Suprapubic skin (tissue), 4 donors: Measurements from ENCODE around the gene PRMT3. TPM values are rescaled to one million over a fixed set of nuclear protein-coding genes. Genes with fewer than 3 reads are reported as not detected.

ENCODE experiments used
- DNase-seq, 2 donors: peaks; one replicate each; pipeline ENCODE4 v3.0.0-alpha.2; 2019; ENCODE audit warnings: low spot score in 2 of 2
- H3K27ac ChIP-seq: fragments of 200-600 bp; sonication (generic); one replicate; pipeline ENCODE4 v1.5.1; 2019
- H3K27me3 ChIP-seq: fragments of 200-600 bp; sonication (generic); one replicate; pipeline ENCODE4 v1.5.1; 2019
- H3K36me3 ChIP-seq: fragments of 200-600 bp; sonication (generic); one replicate; pipeline ENCODE4 v1.5.1; 2019
- H3K4me1 ChIP-seq: fragments of 200-600 bp; sonication (generic); one replicate; pipeline ENCODE4 v1.5.1; 2019
- H3K4me3 ChIP-seq: fragments of 200-600 bp; sonication (generic); one replicate; pipeline ENCODE4 v1.5.1; 2019; ENCODE audit warnings: mild to moderate bottlenecking
- H3K9me3 ChIP-seq: fragments of 200-600 bp; sonication (generic); one replicate; pipeline ENCODE4 v1.5.1; 2019
- EP300 ChIP-seq: sonication (generic); formaldehyde crosslinking; IDR thresholded peaks from one replicate; pipeline ENCODE4 v1.6.1; 2017; ENCODE audit warnings: antibody characterized with exemption
- POLR2A ChIP-seq, 2 donors: fragments of 450-650 bp; IDR thresholded peaks; one replicate each; pipeline ENCODE4 v1.6.1; 2017; ENCODE audit warnings: antibody characterized with exemption in 2 of 2, mild to moderate bottlenecking in 2 of 2, moderate library complexity in 2 of 2
- POLR2AphosphoS5 ChIP-seq, 3 donors: sonication (generic); formaldehyde crosslinking; IDR thresholded peaks; one replicate each; pipeline ENCODE4 v1.6.1; 2017; ENCODE audit warnings: antibody characterized with exemption in 3 of 3
- WGBS: methylation state at CpG from one replicate; pipeline ENCODE4 v1.1.5; 2018; 5-methylcytosine and 5-hydroxymethylcytosine counted together
- total RNA-seq, 4 donors: library from RNA; depleted of rRNA; stranded (reverse); fragments of >200 nt; gene quantifications; one replicate each; pipeline ENCODE4 v1.1.0, GENCODE V29; 2016
- TF ChIP-seq, protein P1 (sequence below), 2 donors: fragments of 200-600 bp in 1 of 2; fragments of 450-650 bp in 1 of 2; sonication (generic) in 1 of 2; IDR thresholded peaks; one replicate each; pipeline ENCODE4 v1.5.1; 2016 to 2019; ENCODE audit warnings: antibody characterized with exemption in 2 of 2, mild to moderate bottlenecking in 1 of 2, moderate library complexity in 1 of 2

Gene PRMT3
- total RNA-seq, 4 donors from 2014 or later: 13.3 to 19.7 (median 15.5) TPM

DNA sequence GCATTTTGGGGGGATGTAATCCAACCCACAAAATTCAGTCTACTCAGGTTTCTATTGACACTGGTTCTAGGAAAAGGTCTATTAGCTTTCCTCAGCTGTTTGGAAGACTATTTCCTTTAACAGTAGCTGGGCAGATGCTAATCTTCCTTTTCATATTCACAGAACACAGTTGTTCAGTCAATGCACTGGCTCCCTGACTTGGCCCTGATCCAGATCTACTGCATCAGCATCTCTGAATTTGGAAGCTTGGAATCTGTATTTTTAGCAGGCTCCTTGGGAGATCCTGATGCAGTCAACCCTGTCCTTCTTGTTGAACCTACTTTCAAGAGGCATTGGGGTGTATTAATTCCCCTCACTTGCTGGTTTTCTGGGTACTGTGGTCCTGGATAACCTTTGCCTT is 17.7 kb upstream of the PRMT3 start:
- DNase-seq: no peak
- TF ChIP-seq, protein P1, sequence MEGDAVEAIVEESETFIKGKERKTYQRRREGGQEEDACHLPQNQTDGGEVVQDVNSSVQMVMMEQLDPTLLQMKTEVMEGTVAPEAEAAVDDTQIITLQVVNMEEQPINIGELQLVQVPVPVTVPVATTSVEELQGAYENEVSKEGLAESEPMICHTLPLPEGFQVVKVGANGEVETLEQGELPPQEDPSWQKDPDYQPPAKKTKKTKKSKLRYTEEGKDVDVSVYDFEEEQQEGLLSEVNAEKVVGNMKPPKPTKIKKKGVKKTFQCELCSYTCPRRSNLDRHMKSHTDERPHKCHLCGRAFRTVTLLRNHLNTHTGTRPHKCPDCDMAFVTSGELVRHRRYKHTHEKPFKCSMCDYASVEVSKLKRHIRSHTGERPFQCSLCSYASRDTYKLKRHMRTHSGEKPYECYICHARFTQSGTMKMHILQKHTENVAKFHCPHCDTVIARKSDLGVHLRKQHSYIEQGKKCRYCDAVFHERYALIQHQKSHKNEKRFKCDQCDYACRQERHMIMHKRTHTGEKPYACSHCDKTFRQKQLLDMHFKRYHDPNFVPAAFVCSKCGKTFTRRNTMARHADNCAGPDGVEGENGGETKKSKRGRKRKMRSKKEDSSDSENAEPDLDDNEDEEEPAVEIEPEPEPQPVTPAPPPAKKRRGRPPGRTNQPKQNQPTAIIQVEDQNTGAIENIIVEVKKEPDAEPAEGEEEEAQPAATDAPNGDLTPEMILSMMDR (IDR thresholded peaks at IDR 0.05): no peak
- TF ChIP-seq POLR2AphosphoS5 (IDR thresholded peaks at IDR 0.05) (no peak), EP300 (no peak), POLR2A (IDR thresholded peaks at IDR 0.05) (no peak)
- no peak overlapping the region for H3K4me3 ChIP-seq
- H3K27me3 ChIP-seq: no peaks in the 10 kb centered on the region
- peaks cover 33% of the 10 kb centered on the region for H3K4me1 ChIP-seq
- no peaks in the 10 kb centered on the region for H3K9me3 ChIP-seq
- H3K27ac ChIP-seq: no peak overlapping the region
- H3K36me3 ChIP-seq: no peaks in the 10 kb centered on the region

- Histone ChIP-seq H3K4me3 (no peak overlapping the region), H3K27ac (no peak overlapping the region), H3K36me3 (peaks cover 12% of the 10 kb centered on the region), H3K4me1 (peaks cover 14% of the 10 kb centered on the region), H3K9me3 (no peaks in the 10 kb centered on the region), H3K27me3 (no peaks in the 10 kb centered on the region)
- no peak for DNase-seq
- no peak for TF ChIP-seq POLR2AphosphoS5 (IDR thresholded peaks at IDR 0.05)
- TF ChIP-seq, protein P1 (IDR thresholded peaks at IDR 0.05): no peak
- TF ChIP-seq POLR2A (IDR thresholded peaks at IDR 0.05): no peak
- no peak for TF ChIP-seq EP300
- 66% methylated on average over 5 of the region's 5 CpGs for WGBS
Measured at GRCh38 chr11:20372081-20372626, 15.4 kb upstream of the PRMT3 start.

DNA sequence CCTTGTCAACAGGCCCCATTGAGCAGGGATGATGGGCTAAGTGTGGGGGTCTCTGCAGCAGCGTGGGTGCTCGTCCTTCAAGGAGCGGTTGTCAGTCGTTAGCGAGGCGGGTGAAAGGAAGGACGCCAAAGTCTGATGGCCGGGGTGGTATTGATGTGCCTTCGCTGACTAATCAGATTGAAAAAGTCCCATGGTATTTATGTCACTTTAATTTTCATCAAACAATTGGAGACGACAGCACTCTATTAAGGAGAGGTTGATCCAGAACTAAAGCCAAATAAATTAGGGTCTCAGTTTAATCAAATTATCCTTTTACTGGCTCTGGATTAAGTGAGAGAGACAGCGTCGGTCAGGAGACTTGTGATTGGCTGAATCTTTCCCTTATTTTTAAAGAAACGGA is 14.4 kb upstream of the PRMT3 start:
- Histone ChIP-seq H3K27ac (no peak overlapping the region), H3K4me3 (no peak overlapping the region), H3K9me3 (no peaks in the 10 kb centered on the region), H3K4me1 (peaks cover 5% of the 10 kb centered on the region), H3K36me3 (peaks cover 21% of the 10 kb centered on the region), H3K27me3 (no peaks in the 10 kb centered on the region)
- no peak for DNase-seq
- TF ChIP-seq, protein P1 (IDR thresholded peaks at IDR 0.05): no peak
- TF ChIP-seq POLR2AphosphoS5 (IDR thresholded peaks at IDR 0.05) (no peak), POLR2A (IDR thresholded peaks at IDR 0.05) (no peak), EP300 (no peak)
- WGBS: 91% methylated on average over 13 of the region's 13 CpGs

- DNase-seq: no peak
- no peak overlapping the region for H3K27ac ChIP-seq
- TF ChIP-seq EP300: no peak
- no peak for TF ChIP-seq POLR2AphosphoS5 (IDR thresholded peaks at IDR 0.05)
- no peak for TF ChIP-seq POLR2A (IDR thresholded peaks at IDR 0.05)
- TF ChIP-seq, protein P1 (IDR thresholded peaks at IDR 0.05): no peak
- no peaks in the 10 kb centered on the region for H3K27me3 ChIP-seq
- H3K4me3 ChIP-seq: no peak overlapping the region
- WGBS: 82% methylated on average over 3 of the region's 3 CpGs
- H3K9me3 ChIP-seq: no peaks in the 10 kb centered on the region
- no peaks in the 10 kb centered on the region for H3K4me1 ChIP-seq
- H3K36me3 ChIP-seq: peaks cover 27% of the 10 kb centered on the region
Measured at GRCh38 chr11:20373568-20374209, 13.8 kb upstream of the PRMT3 start.

- no peak for TF ChIP-seq POLR2A (IDR thresholded peaks at IDR 0.05)
- no peak for TF ChIP-seq POLR2AphosphoS5 (IDR thresholded peaks at IDR 0.05)
- TF ChIP-seq EP300: no peak
- TF ChIP-seq, protein P1 (IDR thresholded peaks at IDR 0.05): no peak
- DNase-seq: no peak
- Histone ChIP-seq H3K27me3 (no peaks in the 10 kb centered on the region), H3K9me3 (no peaks in the 10 kb centered on the region), H3K4me1 (no peaks in the 10 kb centered on the region), H3K36me3 (peaks cover 33% of the 10 kb centered on the region), H3K27ac (no peak overlapping the region), H3K4me3 (no peak overlapping the region)
- WGBS: 86% methylated on average over 9 of the region's 9 CpGs
Measured at GRCh38 chr11:20374741-20375300, 12.7 kb upstream of the PRMT3 start.
